Inflammatory macrophage (primary cell): ENCODE data around the gene HIGD2A.
A peak's percentile ranks its signal among the peaks of the same experiment; 100 is the strongest.

Experiments used
- DNase-seq, 2 donors: peaks; one replicate each; pipeline ENCODE4 v3.0.0-alpha.2; 2020 to 2022

The HIGD2A gene

GRCh38 chr5:176418251-176418650 lies 29.7 kb downstream of the HIGD2A start:
- no peak for DNase-seq

DNA sequence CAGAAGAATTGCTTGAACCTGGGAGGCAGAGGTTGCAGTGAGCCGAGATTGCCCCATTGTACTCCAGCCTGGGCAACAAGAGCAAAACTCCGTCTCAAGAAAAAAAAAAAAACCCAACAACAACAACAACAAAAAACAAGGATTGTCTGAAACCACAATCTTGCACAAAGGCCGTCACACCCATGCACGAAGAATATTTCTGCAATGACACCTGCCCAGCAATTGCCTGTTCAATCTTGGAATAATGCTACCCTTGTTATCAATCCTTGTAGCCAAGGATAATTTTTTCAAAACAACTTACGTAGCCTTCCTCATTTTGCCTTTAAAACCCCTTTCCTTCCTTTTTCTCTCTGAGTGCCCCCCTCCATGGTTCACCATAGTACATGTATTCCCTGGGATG lies 31.5 kb downstream of the HIGD2A start:
- no peak for DNase-seq

DNA sequence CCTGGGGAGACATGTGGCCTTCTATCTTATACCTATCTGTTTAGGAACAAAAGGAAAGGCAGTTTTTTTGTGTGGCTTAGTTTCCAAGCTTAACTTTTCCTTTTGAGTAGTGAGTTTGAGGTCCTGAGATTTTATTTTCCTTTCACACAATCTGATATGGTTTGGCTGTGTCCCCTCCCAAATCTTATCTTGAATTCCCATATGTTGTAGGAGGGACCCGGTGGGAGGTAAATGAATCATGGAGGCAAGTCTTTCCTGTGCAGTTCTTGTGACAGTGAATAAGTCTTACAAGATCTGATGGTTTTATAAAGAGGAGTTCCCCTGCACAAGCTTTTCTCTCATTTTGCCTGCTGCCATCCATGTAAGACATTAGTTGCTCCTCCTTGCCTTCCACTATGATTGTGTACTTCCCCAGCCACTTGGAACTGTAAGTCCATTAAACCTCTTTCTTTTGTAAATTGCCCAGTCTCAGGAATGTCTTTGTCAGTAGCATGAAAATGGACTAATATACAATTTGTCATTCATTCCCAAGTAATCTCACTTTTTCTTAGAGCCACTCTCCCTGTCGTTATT lies 32.5 kb downstream of the HIGD2A start:
- DNase-seq = peak in 1 of 2 donors; percentile 5

DNA sequence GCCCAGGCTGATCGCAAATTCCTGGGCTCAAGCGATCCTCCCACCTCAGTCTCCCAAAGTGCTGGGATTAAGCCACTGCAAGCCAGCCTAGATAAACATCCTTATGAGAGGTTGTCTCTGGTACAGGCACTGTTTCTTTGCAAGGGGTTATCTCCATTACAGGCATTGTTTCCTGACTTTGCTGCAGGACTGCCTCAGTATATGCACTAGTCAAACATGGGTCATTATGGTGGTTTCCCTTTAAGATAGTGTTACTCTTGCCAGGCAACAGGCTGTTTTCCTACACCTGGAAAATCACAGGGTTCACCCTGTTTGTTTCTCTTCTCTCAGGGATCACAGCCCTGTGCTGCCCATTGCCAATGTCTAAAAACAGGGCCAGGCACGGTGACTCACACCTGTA lies 35.6 kb downstream of the HIGD2A start:
- no peak for DNase-seq

DNA sequence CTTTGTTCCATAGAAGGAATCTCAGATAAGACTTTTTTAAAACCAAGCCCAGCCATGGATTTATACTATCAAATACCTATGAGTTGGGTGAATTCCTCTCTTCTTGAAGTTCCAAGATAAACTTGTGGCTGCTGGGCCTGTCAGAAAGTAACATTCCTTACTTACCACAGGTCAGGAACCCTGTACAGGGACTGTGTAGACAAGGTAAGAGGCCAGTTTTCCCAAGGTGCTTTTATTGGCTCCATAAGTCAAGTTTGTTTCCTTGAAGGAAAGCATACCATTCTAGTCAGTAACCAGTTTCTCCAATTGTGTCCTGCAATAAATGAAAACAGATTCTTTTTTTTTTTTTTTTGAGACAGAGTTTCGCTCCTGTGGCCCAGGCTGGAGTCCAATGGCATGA lies 36.6 kb downstream of the HIGD2A start:
- no peak for DNase-seq

DNA sequence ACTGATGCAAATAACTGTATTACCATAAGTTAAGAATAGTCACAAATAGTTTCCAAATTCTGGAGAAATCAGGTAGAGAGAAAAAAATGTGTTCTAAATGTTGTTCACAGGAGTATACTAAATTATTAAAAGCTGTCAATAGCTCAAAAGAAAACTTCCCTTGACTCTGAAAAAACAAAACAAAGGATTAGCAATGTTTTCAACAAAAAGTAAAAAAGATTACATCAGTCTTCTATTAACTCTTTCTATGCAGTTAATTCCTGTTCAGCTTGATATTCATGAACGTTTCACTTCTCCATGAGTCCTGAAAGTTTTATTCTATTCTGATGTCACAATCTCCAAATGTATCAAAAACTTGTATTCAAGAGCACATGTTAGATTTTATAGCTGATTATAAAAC lies 37.2 kb downstream of the HIGD2A start:
- DNase-seq = no peak

- no peak for DNase-seq
These were observed 38.3 kb downstream of the HIGD2A start for GRCh38 chr5:176426876-176427275.

DNA sequence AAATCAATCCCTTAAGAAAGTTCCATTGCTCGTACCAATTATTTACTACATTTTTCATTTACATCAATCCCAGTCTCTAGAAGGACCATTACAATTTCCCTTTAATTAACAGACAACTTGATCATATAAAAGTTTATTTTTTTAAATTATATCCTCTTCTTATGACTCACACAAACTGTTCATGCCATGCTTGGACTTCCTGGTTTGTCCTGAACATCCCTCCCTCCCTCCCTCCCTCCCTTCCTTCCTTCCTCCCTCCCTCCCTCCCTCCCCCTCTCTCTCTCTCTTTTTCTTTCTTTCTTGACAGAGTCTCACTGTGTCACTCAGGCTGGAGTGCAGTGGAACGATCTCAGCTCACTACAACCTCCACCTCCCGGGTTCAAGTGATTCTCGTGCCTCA lies 39.4 kb downstream of the HIGD2A start:
- no peak for DNase-seq

- DNase-seq = no peak
These were observed 41.4 kb downstream of the HIGD2A start for GRCh38 chr5:176429972-176430371.

- no peak for DNase-seq
These were observed 44.2 kb downstream of the HIGD2A start for GRCh38 chr5:176432707-176433106.

- DNase-seq = no peak
These were observed 48.1 kb downstream of the HIGD2A start for GRCh38 chr5:176436656-176437055.

- DNase-seq = no peak
These were observed 50.6 kb downstream of the HIGD2A start for GRCh38 chr5:176438959-176439757.
